Uterus (tissue), 2 donors: ENCODE data around the gene OARD1.

Source experiments
- POLR2A ChIP-seq, 2 donors: fragments of 450-650 bp; IDR thresholded peaks; one replicate each; pipeline ENCODE4 v1.6.1; 2016; ENCODE audit warnings: antibody characterized with exemption in 2 of 2, mild to moderate bottlenecking in 1 of 2, moderate library complexity in 1 of 2
- TF ChIP-seq, protein P1 (sequence below), 4 experiments: fragments of 200-600 bp in 2 of 4; fragments of 450-650 bp in 2 of 4; sonication (generic) in 2 of 4; IDR thresholded peaks; one replicate each; pipeline ENCODE4 v1.5.1; 2016 to 2019; ENCODE audit warnings: antibody characterized with exemption in 4 of 4, mild to moderate bottlenecking in 2 of 4, moderate library complexity in 1 of 4

DNA sequence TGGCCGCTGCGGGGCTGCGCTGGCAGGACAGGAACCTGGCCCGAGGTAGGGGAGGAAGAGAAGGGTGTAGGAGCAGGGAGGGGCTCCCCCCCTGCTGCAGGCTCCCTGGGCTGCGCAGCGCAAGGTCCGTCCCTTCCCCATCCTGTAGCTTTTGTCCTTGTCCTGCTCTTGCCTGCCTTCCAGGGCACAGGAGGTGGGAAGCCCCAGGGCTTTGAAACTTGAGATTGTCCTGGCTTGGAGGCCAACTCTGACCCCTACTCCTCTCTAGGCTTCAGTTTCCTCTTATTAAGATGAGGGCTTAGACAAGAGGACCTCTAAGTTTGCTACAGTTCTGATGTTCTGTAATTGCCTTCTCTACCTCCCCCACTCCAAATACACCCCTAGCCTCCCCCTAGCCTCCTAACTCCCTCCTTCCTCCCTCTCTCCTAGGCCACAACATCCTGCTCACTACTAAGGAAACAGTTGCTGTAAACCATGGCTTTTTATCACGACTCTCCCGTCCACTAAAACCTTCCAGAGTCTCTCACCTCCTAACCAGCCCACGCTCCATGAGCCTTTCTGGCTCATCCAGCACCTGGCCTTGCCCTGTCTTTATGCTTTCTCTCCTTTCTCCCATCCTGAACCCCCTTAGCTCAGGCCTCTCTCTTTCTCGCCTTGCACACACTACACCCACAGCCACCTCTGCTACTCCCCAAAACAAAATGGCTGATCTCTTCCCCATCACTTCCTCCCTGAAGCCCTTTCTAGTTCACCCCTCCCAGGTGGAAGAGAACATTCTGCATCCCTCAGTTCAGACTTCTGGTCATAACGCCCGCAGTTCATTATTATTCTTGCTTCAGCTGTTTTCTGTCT is 43.4 kb downstream of the OARD1 start:
- TF ChIP-seq, protein P1, sequence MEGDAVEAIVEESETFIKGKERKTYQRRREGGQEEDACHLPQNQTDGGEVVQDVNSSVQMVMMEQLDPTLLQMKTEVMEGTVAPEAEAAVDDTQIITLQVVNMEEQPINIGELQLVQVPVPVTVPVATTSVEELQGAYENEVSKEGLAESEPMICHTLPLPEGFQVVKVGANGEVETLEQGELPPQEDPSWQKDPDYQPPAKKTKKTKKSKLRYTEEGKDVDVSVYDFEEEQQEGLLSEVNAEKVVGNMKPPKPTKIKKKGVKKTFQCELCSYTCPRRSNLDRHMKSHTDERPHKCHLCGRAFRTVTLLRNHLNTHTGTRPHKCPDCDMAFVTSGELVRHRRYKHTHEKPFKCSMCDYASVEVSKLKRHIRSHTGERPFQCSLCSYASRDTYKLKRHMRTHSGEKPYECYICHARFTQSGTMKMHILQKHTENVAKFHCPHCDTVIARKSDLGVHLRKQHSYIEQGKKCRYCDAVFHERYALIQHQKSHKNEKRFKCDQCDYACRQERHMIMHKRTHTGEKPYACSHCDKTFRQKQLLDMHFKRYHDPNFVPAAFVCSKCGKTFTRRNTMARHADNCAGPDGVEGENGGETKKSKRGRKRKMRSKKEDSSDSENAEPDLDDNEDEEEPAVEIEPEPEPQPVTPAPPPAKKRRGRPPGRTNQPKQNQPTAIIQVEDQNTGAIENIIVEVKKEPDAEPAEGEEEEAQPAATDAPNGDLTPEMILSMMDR (IDR thresholded peaks at IDR 0.05) = no peak
- no peak for TF ChIP-seq POLR2A (IDR thresholded peaks at IDR 0.05)
